ENCODE measurements around the gene PIAS4.

DNA sequence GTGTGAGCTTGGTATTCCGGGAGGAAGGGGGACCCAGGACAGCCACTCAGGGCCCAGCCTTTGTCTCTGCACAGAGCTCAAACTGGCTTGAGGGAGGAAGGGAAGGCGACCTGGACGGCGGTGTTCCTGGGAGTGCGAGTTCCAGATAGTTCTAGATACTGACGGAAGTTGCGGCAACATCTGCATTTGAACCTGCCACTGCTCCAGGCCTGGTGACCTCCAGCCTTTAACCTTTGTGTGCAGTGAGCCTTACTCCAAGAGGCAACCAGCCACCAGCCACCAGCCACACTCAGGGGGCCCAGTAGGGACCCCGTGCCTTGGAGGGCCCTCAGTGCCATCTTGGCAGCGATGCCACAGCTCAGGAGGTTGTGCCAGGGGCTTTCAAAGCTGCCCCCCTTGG lies 74.6 kb downstream of the PIAS4 start:
- no peak for TF ChIP-seq EZH2 (IDR thresholded peaks at IDR 0.05; ENCODE audit: insufficient read depth, low read length)
- no peak for TF ChIP-seq CTCF (IDR thresholded peaks at IDR 0.05; ENCODE audit: insufficient read depth, low read depth, low read length)

Measured in astrocyte (in vitro differentiated cells and primary cell).